GM23338 (cell line): ENCODE results near the gene PRDX4.

Experiments
- CTCF ChIP-seq, 2 experiments: fragments of 200-600 bp in 1 of 2; sonication (generic) in 1 of 2; conservative IDR thresholded peaks; 2 replicates each; pipeline versions ENCODE4 v1.5.1 to v1.6.1; 2016 to 2017; ENCODE audit warnings: antibody characterized with exemption in 2 of 2, low read depth in 2 of 2, mild to moderate bottlenecking in 2 of 2, moderate library complexity in 1 of 2
- ETS1 ChIP-seq: IDR thresholded peaks from 2 replicates; pipeline ENCODE4 v1.6.1; 2016; ENCODE audit warnings: antibody characterized with exemption

GRCh38 chrX:23662187-23662586 lies 5.1 kb upstream of the PRDX4 start:
- TF ChIP-seq CTCF (conservative IDR thresholded peaks at IDR 0.05; ENCODE audit: low read depth in 2 of 2) (no peak), ETS1 (no peak)
